ENCODE data around the gene RRN3.
"Not testable (repeated sequence)": the region's sequence is repeated elsewhere in the genome, so short reads cannot be mapped to it uniquely, and the experiment has no call there.

The RRN3 gene, protein sequence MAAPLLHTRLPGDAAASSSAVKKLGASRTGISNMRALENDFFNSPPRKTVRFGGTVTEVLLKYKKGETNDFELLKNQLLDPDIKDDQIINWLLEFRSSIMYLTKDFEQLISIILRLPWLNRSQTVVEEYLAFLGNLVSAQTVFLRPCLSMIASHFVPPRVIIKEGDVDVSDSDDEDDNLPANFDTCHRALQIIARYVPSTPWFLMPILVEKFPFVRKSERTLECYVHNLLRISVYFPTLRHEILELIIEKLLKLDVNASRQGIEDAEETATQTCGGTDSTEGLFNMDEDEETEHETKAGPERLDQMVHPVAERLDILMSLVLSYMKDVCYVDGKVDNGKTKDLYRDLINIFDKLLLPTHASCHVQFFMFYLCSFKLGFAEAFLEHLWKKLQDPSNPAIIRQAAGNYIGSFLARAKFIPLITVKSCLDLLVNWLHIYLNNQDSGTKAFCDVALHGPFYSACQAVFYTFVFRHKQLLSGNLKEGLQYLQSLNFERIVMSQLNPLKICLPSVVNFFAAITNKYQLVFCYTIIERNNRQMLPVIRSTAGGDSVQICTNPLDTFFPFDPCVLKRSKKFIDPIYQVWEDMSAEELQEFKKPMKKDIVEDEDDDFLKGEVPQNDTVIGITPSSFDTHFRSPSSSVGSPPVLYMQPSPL
- total RNA-seq = 56.0 to 63.8 (median 57.0) reads per million in 3 donors

GRCh38 chr16:15093955-15094827 lies at the start of gene RRN3:
Gene RRN3 (minus strand): TSS chr16:15094272. CDS start chr16:15094233, 39 bp downstream.
- H3K9me3 ChIP-seq (ENCODE audit: control insufficient read depth, low read length); H3K4me1 ChIP-seq (ENCODE audit: control insufficient read depth, insufficient read depth, low read length, poor library complexity, severe bottlenecking); H3K27me3 ChIP-seq (replicated peaks; ENCODE audit: control insufficient read depth, insufficient read depth, low read length, poor library complexity, severe bottlenecking); H3K36me3 ChIP-seq (ENCODE audit: control insufficient read depth, insufficient read depth, low read length): not testable (repeated sequence)
- peak within 1 kb of the TSS; percentile 72 for H3K27ac ChIP-seq (ENCODE audit: insufficient read depth, low read length, poor library complexity, severe bottlenecking)
- peak within 1 kb of the TSS; percentile 73 for H3K4me3 ChIP-seq (ENCODE audit: insufficient read depth, low read depth, low read length, poor library complexity, severe bottlenecking)
- peak; percentile 67 to 79 (median 74) for DNase-seq

- not testable (repeated sequence) for H3K4me3 ChIP-seq (ENCODE audit: insufficient read depth, low read depth, low read length, poor library complexity, severe bottlenecking); H3K4me1 ChIP-seq (ENCODE audit: control insufficient read depth, insufficient read depth, low read length, poor library complexity, severe bottlenecking); H3K9me3 ChIP-seq (ENCODE audit: control insufficient read depth, low read length); DNase-seq; H3K27ac ChIP-seq (ENCODE audit: insufficient read depth, low read length, poor library complexity, severe bottlenecking); H3K36me3 ChIP-seq (ENCODE audit: control insufficient read depth, insufficient read depth, low read length); H3K27me3 ChIP-seq (replicated peaks; ENCODE audit: control insufficient read depth, insufficient read depth, low read length, poor library complexity, severe bottlenecking)
Measured at GRCh38 chr16:15143601-15144091, 49.6 kb upstream of the RRN3 start.

DNA sequence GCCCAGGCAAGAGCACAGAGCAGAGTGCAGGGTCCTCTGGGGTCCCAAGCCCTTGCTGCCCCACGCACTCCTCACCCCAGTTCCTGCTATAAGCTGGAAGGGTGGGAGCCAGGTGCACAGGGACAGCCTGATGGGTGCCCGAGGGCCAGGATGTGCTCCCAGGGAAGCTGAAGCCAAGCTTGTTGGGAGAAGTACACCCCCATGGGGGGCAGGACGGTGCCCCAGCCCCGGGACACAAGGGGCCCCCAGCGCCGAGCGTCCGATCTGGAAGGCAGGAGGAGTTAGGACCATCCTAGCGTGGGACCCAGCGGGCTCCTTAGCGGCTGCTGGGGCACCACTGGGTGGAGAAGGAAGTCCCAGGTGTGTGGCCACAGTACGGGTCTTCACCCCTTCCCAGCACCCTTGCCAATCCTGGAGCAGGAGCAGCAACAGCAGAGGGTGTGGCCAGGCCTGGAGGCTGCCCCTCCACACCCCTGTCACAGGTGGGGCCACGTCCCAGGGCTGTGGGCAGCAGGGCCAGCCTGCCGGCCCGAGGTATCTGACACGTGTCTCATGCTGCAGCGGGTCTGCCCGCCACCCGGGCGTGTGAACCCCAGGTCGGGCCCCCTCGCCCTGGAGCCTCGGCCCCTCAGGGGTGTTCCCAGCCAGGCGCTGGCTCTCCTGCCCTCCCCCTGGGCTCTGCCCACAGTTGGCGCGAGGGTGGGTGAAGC lies 49.0 kb upstream of the RRN3 start:
- not testable (repeated sequence) for H3K27me3 ChIP-seq (replicated peaks; ENCODE audit: control insufficient read depth, insufficient read depth, low read length, poor library complexity, severe bottlenecking); DNase-seq; H3K4me3 ChIP-seq (ENCODE audit: insufficient read depth, low read depth, low read length, poor library complexity, severe bottlenecking); H3K36me3 ChIP-seq (ENCODE audit: control insufficient read depth, insufficient read depth, low read length); H3K4me1 ChIP-seq (ENCODE audit: control insufficient read depth, insufficient read depth, low read length, poor library complexity, severe bottlenecking); H3K27ac ChIP-seq (ENCODE audit: insufficient read depth, low read length, poor library complexity, severe bottlenecking); H3K9me3 ChIP-seq (ENCODE audit: control insufficient read depth, low read length)

- H3K9me3 ChIP-seq (ENCODE audit: control insufficient read depth, low read length); H3K4me1 ChIP-seq (ENCODE audit: control insufficient read depth, insufficient read depth, low read length, poor library complexity, severe bottlenecking); H3K4me3 ChIP-seq (ENCODE audit: insufficient read depth, low read depth, low read length, poor library complexity, severe bottlenecking); H3K27me3 ChIP-seq (replicated peaks; ENCODE audit: control insufficient read depth, insufficient read depth, low read length, poor library complexity, severe bottlenecking); H3K27ac ChIP-seq (ENCODE audit: insufficient read depth, low read length, poor library complexity, severe bottlenecking); H3K36me3 ChIP-seq (ENCODE audit: control insufficient read depth, insufficient read depth, low read length); DNase-seq: not testable (repeated sequence)
Measured at GRCh38 chr16:15142107-15142890, 48.2 kb upstream of the RRN3 start.

- Histone ChIP-seq H3K4me1 (ENCODE audit: control insufficient read depth, insufficient read depth, low read length, poor library complexity, severe bottlenecking) (no peaks in the 10 kb centered on the region), H3K4me3 (ENCODE audit: insufficient read depth, low read depth, low read length, poor library complexity, severe bottlenecking) (no peak overlapping the region)
Measured at GRCh38 chr16:15141586-15141985, 47.5 kb upstream of the RRN3 start.

DNA sequence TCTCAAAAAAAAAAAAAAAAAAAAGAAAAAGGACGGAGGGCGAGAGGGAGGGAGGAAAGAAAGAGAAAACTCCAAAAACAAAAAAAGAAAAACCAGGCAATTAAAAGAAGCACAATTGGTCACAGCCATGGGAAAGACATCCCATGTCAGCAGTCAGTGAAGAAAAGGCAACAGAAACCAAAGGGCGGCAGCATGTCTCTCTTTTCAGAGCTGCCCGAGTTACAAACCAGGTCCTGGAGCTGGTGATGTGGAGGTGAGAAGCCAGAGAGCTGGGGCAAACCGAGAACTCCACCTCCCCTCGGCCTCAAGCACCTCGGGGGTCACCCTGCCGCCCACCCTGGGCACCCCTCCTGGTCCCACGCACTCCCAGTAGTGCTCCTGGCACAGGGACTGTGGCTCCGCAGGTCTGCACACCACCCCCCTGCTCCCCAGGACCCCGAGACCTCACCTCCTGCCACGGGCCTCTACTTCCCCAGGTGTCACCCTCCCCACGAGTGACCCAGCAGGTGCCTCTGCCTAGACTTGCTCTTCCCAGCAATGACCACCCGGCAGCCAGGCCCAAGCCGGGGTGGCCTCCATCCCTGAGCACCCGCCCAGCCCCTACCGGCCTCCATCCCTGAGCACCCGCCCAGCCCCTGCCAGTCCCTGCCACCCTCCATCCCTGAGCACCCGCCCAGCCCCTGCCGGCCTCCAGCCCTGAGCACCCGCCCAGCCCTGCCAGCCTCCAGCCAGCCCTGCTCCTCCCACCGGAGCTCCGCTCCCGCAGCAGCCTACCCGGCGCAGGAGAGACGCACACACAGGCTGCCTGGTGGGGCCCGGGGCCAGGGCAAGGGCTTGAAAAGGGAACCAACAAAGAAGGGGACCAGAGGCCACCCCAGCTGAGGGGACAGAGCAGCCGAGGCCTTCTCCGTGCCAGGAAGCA lies 46.6 kb upstream of the RRN3 start:
- H3K9me3 ChIP-seq (ENCODE audit: control insufficient read depth, low read length); H3K4me3 ChIP-seq (ENCODE audit: insufficient read depth, low read depth, low read length, poor library complexity, severe bottlenecking); H3K27ac ChIP-seq (ENCODE audit: insufficient read depth, low read length, poor library complexity, severe bottlenecking); H3K36me3 ChIP-seq (ENCODE audit: control insufficient read depth, insufficient read depth, low read length); DNase-seq; H3K27me3 ChIP-seq (replicated peaks; ENCODE audit: control insufficient read depth, insufficient read depth, low read length, poor library complexity, severe bottlenecking); H3K4me1 ChIP-seq (ENCODE audit: control insufficient read depth, insufficient read depth, low read length, poor library complexity, severe bottlenecking): not testable (repeated sequence)

More at GRCh38 chr16:15141586-15141985, 47.5 kb upstream of the RRN3 start:
- H3K36me3 ChIP-seq (ENCODE audit: control insufficient read depth, insufficient read depth, low read length) = no peaks in the 10 kb centered on the region
- no peak for DNase-seq
- no peaks in the 10 kb centered on the region for H3K27me3 ChIP-seq (replicated peaks; ENCODE audit: control insufficient read depth, insufficient read depth, low read length, poor library complexity, severe bottlenecking)
- H3K27ac ChIP-seq (ENCODE audit: insufficient read depth, low read length, poor library complexity, severe bottlenecking) = no peak overlapping the region
- H3K9me3 ChIP-seq (ENCODE audit: control insufficient read depth, low read length) = no peaks in the 10 kb centered on the region

GRCh38 chr16:15137514-15137913 lies 43.4 kb upstream of the RRN3 start:
- not testable (repeated sequence) for H3K4me1 ChIP-seq (ENCODE audit: control insufficient read depth, insufficient read depth, low read length, poor library complexity, severe bottlenecking); H3K4me3 ChIP-seq (ENCODE audit: insufficient read depth, low read depth, low read length, poor library complexity, severe bottlenecking); H3K27me3 ChIP-seq (replicated peaks; ENCODE audit: control insufficient read depth, insufficient read depth, low read length, poor library complexity, severe bottlenecking); H3K27ac ChIP-seq (ENCODE audit: insufficient read depth, low read length, poor library complexity, severe bottlenecking); H3K36me3 ChIP-seq (ENCODE audit: control insufficient read depth, insufficient read depth, low read length); H3K9me3 ChIP-seq (ENCODE audit: control insufficient read depth, low read length); DNase-seq

DNA sequence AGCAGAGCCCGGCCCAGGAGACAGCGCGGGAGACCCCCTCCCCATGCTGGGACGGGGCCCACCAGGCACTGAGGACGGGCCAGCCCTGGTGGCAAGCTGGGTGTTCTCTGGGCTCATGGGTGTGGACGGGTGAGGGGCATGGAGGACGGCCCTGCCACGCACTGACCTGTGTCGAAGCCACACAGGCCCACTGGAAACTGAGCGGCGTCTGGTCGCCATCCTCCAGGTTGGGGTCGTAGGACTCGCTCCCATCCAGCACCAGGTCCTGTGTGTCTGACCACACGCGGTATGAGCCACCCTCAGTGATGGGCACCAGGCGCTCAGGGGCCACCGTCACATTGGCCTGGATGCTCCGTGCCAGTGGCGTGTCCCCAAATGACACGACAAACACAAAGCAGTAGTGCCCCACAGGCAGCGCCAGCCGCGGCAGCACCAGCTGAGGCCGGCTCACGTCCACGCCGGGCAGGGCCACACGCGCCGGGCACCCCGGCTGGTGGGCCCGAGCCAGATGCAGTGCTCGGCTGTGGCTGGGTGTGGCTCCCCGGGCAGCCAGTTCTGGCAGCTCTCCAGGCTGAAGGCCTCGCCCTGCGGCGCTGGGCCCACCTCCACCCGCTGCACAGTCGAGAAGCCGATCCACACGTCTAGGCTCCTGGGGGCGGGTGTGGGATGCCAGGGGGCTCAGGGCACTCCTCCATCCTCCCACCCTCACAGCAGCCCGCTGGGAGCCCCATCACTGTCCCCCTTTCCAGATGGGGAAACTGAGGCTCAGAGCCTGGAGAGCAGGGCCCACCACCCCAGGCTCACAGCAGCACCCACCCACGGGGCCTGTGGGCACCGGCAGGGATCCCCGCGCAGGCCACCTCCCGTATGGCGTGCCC lies 41.6 kb upstream of the RRN3 start:
- H3K27ac ChIP-seq (ENCODE audit: insufficient read depth, low read length, poor library complexity, severe bottlenecking); DNase-seq; H3K36me3 ChIP-seq (ENCODE audit: control insufficient read depth, insufficient read depth, low read length); H3K9me3 ChIP-seq (ENCODE audit: control insufficient read depth, low read length); H3K4me3 ChIP-seq (ENCODE audit: insufficient read depth, low read depth, low read length, poor library complexity, severe bottlenecking); H3K4me1 ChIP-seq (ENCODE audit: control insufficient read depth, insufficient read depth, low read length, poor library complexity, severe bottlenecking); H3K27me3 ChIP-seq (replicated peaks; ENCODE audit: control insufficient read depth, insufficient read depth, low read length, poor library complexity, severe bottlenecking): not testable (repeated sequence)

Data from effector memory CD4-positive, alpha-beta T cell (primary cell).